Measurements from ENCODE around the gene MIOX.

GRCh38 chr22:50479721-50480120, 6.9 kb upstream of the MIOX start:
- TF ChIP-seq, protein P1, sequence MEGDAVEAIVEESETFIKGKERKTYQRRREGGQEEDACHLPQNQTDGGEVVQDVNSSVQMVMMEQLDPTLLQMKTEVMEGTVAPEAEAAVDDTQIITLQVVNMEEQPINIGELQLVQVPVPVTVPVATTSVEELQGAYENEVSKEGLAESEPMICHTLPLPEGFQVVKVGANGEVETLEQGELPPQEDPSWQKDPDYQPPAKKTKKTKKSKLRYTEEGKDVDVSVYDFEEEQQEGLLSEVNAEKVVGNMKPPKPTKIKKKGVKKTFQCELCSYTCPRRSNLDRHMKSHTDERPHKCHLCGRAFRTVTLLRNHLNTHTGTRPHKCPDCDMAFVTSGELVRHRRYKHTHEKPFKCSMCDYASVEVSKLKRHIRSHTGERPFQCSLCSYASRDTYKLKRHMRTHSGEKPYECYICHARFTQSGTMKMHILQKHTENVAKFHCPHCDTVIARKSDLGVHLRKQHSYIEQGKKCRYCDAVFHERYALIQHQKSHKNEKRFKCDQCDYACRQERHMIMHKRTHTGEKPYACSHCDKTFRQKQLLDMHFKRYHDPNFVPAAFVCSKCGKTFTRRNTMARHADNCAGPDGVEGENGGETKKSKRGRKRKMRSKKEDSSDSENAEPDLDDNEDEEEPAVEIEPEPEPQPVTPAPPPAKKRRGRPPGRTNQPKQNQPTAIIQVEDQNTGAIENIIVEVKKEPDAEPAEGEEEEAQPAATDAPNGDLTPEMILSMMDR (IDR thresholded peaks at IDR 0.05), result no peak
- no peak for TF ChIP-seq POLR2A (IDR thresholded peaks at IDR 0.05)
